HG03095 (cell line): ENCODE data around the gene PYGL.
"Not testable (repeated sequence)": the region's sequence is repeated elsewhere in the genome, so short reads cannot be mapped to it uniquely, and the experiment has no call there.

Experiments
- ATAC-seq: cut with Tn5 transposase; IDR thresholded peaks from one replicate; pipeline ENCODE4 v1.9.1; 2021; ENCODE audit warnings: moderate library complexity; ENCODE audit not compliant: unreplicated experiment

PYGL gene

GRCh38 chr14:50943943-50944646, at the start of gene PYGL:
Gene PYGL (minus strand): TSS chr14:50944483. CDS start chr14:50944403, 80 bp downstream.
- ATAC-seq = peak; percentile 74

GRCh38 chr14:50985859-50986331, 41.6 kb upstream of the PYGL start:
- no peak for ATAC-seq

GRCh38 chr14:50985124-50985858, 41.0 kb upstream of the PYGL start:
- no peak for ATAC-seq

- no peak for ATAC-seq
Observed at GRCh38 chr14:50984036-50984710, 39.9 kb upstream of the PYGL start.

- no peak for ATAC-seq
Observed at GRCh38 chr14:50979941-50980850, 35.9 kb upstream of the PYGL start.

- ATAC-seq = peak; percentile 86
Observed at GRCh38 chr14:50978888-50979287, 34.6 kb upstream of the PYGL start.

GRCh38 chr14:50978529-50978871, 34.2 kb upstream of the PYGL start:
- ATAC-seq = no peak

GRCh38 chr14:50977863-50978528, 33.7 kb upstream of the PYGL start:
- no peak for ATAC-seq

GRCh38 chr14:50974118-50974517, 29.8 kb upstream of the PYGL start:
- no peak for ATAC-seq

GRCh38 chr14:50972734-50973133, 28.5 kb upstream of the PYGL start:
- ATAC-seq = no peak

- no peak for ATAC-seq
Observed at GRCh38 chr14:50970886-50971781, 26.9 kb upstream of the PYGL start.

GRCh38 chr14:50967790-50968189, 23.5 kb upstream of the PYGL start:
- no peak for ATAC-seq

- no peak for ATAC-seq
Observed at GRCh38 chr14:50967103-50967502, 22.8 kb upstream of the PYGL start.

GRCh38 chr14:50964683-50965390, 20.6 kb upstream of the PYGL start:
- ATAC-seq = no peak

- ATAC-seq = no peak
Observed at GRCh38 chr14:50963919-50964318, 19.6 kb upstream of the PYGL start.

- ATAC-seq = no peak
Observed at GRCh38 chr14:50961605-50962221, 17.4 kb upstream of the PYGL start.

GRCh38 chr14:50957296-50957695, 13.0 kb upstream of the PYGL start:
- no peak for ATAC-seq

- ATAC-seq = not testable (repeated sequence)
Observed at GRCh38 chr14:50956421-50956820, 12.1 kb upstream of the PYGL start.
